Measurements from ENCODE around the gene TAF4B.

DNA sequence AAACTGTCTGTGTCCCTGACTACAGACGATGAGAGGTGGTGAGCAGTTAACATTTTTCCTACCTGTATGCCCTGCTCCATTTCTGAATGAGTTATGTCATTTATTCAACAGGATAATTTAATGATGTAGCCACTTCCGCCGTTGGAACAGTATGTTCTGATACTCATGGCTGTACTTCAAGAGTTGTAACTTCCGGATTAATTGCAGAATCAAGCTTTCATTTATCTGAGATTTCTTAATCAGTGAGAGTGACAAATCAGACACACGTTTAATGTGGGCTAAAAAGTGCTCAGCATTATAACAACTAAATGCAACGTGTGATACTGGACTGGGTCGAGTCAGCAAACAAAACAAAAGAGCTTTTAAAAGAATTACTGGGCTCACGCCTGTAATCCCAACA lies 214.4 kb downstream of the TAF4B start:
- TF ChIP-seq POLR2AphosphoS5 (IDR thresholded peaks at IDR 0.05), result no peak
- TF ChIP-seq, protein P1, sequence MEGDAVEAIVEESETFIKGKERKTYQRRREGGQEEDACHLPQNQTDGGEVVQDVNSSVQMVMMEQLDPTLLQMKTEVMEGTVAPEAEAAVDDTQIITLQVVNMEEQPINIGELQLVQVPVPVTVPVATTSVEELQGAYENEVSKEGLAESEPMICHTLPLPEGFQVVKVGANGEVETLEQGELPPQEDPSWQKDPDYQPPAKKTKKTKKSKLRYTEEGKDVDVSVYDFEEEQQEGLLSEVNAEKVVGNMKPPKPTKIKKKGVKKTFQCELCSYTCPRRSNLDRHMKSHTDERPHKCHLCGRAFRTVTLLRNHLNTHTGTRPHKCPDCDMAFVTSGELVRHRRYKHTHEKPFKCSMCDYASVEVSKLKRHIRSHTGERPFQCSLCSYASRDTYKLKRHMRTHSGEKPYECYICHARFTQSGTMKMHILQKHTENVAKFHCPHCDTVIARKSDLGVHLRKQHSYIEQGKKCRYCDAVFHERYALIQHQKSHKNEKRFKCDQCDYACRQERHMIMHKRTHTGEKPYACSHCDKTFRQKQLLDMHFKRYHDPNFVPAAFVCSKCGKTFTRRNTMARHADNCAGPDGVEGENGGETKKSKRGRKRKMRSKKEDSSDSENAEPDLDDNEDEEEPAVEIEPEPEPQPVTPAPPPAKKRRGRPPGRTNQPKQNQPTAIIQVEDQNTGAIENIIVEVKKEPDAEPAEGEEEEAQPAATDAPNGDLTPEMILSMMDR (IDR thresholded peaks at IDR 0.05), result no peak

All from sigmoid colon (tissue), 4 donors.